Spleen (tissue), 11 donors: ENCODE measurements around the gene ZNF771. TPM values are rescaled to one million over a fixed set of nuclear protein-coding genes. Genes with fewer than 3 reads are reported as not detected.
A peak's percentile ranks its signal among the peaks of the same experiment; 100 is the strongest.

Experiments used
- DNase-seq: peaks from one replicate; pipeline ENCODE4 v3.0.0-alpha.2; 2020
- H3K27ac ChIP-seq, 8 donors: fragments of 200-600 bp; sonication (generic) in 7 of 8; 1 replicate in 4 of 8; 2 replicates in 4 of 8; pipeline versions ENCODE4 v1.5.0 to v1.8.0; 2016 to 2021; ENCODE audit warnings: inconsistent platforms in 4 of 8, mild to moderate bottlenecking in 4 of 8, moderate library complexity in 1 of 8
- H3K27me3 ChIP-seq, 7 donors: fragments of 200-600 bp; sonication (generic) in 6 of 7; replicated peaks in 1 of 7; 1 replicate in 4 of 7; 2 replicates in 3 of 7; pipeline versions ENCODE4 v1.5.0 to v1.8.0; 2016 to 2021; ENCODE audit warnings: inconsistent platforms in 3 of 7, mild to moderate bottlenecking in 1 of 7
- H3K36me3 ChIP-seq, 6 donors: fragments of 200-600 bp; sonication (generic) in 5 of 6; 1 replicate in 4 of 6; 2 replicates in 2 of 6; pipeline versions ENCODE4 v1.5.0 to v1.8.0; 2016 to 2021; ENCODE audit warnings: inconsistent platforms in 2 of 6
- H3K4me1 ChIP-seq, 6 donors: fragments of 200-600 bp; sonication (generic) in 5 of 6; 1 replicate in 3 of 6; 2 replicates in 3 of 6; pipeline versions ENCODE4 v1.5.0 to v1.8.0; 2016 to 2021; ENCODE audit warnings: inconsistent platforms in 3 of 6
- H3K4me3 ChIP-seq, 8 donors: fragments of 200-600 bp; sonication (generic) in 7 of 8; 1 replicate in 4 of 8; 2 replicates in 4 of 8; pipeline versions ENCODE4 v1.5.0 to v1.8.0; 2016 to 2021; ENCODE audit warnings: inconsistent platforms in 4 of 8, mild to moderate bottlenecking in 4 of 8, moderate library complexity in 2 of 8
- H3K9me3 ChIP-seq, 8 donors: fragments of 200-600 bp; sonication (generic) in 7 of 8; 1 replicate in 4 of 8; 2 replicates in 4 of 8; pipeline versions ENCODE4 v1.5.0 to v1.8.0; 2016 to 2021; ENCODE audit warnings: inconsistent platforms in 4 of 8
- CTCF ChIP-seq, 11 experiments: fragments of 200-600 bp in 7 of 11; fragments of 450-650 bp in 4 of 11; sonication (generic) in 4 of 11; IDR thresholded peaks in 8 of 11; conservative IDR thresholded peaks in 3 of 11; 1 replicate in 7 of 11; 2 replicates in 4 of 11; pipeline versions ENCODE4 v1.4.0 to v1.8.0; 2016 to 2021; ENCODE audit warnings: antibody characterized with exemption in 11 of 11, inconsistent platforms in 4 of 11, mild to moderate bottlenecking in 1 of 11
- POLR2A ChIP-seq, 3 donors: fragments of 450-650 bp; IDR thresholded peaks; one replicate each; pipeline ENCODE4 v1.5.1; 2017; ENCODE audit warnings: antibody characterized with exemption in 3 of 3, mild to moderate bottlenecking in 1 of 3
- POLR2AphosphoS5 ChIP-seq, 3 donors: sonication (generic); formaldehyde crosslinking; IDR thresholded peaks; one replicate each; pipeline ENCODE4 v1.5.1; 2017; ENCODE audit warnings: antibody characterized with exemption in 3 of 3
- WGBS, 5 donors: extraction: QIAGEN DNeasy Blood & Tissue Kit in 3 of 5; methylation state at CpG; one replicate each; pipeline versions ENCODE4 v1.1.5 to v1.1.7; 2013 to 2018; 5-methylcytosine and 5-hydroxymethylcytosine counted together
- intact Hi-C: fragments of 100-400 bp; cut with DNase I; formaldehyde crosslinking; loops from one replicate; pipeline ENCODE4 v1.15.0; 2023; ENCODE audit warnings: low total_unique reads
- polyA plus RNA-seq, 3 donors: library from polyadenylated mRNA; stranded (reverse); fragments of 200-250 nt; gene quantifications; one replicate each; pipeline ENCODE4 v1.2.1, GENCODE V29; 2013
- total RNA-seq, 7 donors: library from RNA; depleted of rRNA in 3 of 7; stranded (reverse); fragments of >200 nt in 3 of 7; fragmentation: NEBNext Ultra II Directional in 4 of 7; extraction: Animal tissue kit (Norgen Biotek cat#: 25700) in 4 of 7; gene quantifications; one replicate each; pipeline versions ENCODE4 v1.1.0 to v1.2.1, GENCODE V29; 2016 to 2021
- donor health status: healthy with polysubstance abuse.
- donor health status: DM: no; HTN: no; CAD: no; lungs with moderate emphysema.
- donor health status: DM: no; HTN: no; CAD: no.
- donor health status: Bipolar disorder and iron deficiency.
- donor health status: healthy.
- donor health status: DM: no; HTN: no; CAD: no.
- donor health status: DM: yes; HTN: yes; CAD: no.

The ZNF771 gene
- total and polyA plus RNA-seq, 10 donors = 2.2 to 10.2 (median 3.1) TPM

GRCh38 chr16:30399435-30400186, 7.8 kb upstream of the ZNF771 start:
- Histone ChIP-seq H3K9me3 (no peaks in the 10 kb centered on the region), H3K27me3 (no peaks in the 10 kb centered on the region), H3K36me3 (peaks cover 0 to 20% (median 13%) of the 10 kb centered on the region in 6 donors), H3K27ac (peak overlapping the region; percentile 48 to 85 (median 81)), H3K4me1 (peaks cover 10 to 77% (median 50%) of the 10 kb centered on the region in 6 donors), H3K4me3 (peak overlapping the region; percentile 54 to 73 (median 60))
- 17 to 27% (median 18%) methylated on average over 7 to 12 of the region's 12 CpGs for WGBS, 5 donors
- DNase-seq = no peak
- no peak for TF ChIP-seq CTCF (IDR thresholded peaks at IDR 0.05 in 8 of 11, conservative IDR thresholded peaks at IDR 0.05 in 3 of 11)
- TF ChIP-seq POLR2A (IDR thresholded peaks at IDR 0.05) = no peak
- TF ChIP-seq POLR2AphosphoS5 (IDR thresholded peaks at IDR 0.05) = no peak
- intact Hi-C loops = loop anchor here (5.0 kb wide), 1 partner anchor 47 kb away; no protein-coding TSS in a partner anchor

GRCh38 chr16:30401768-30402425, 5.5 kb upstream of the ZNF771 start:
- TF ChIP-seq POLR2A (IDR thresholded peaks at IDR 0.05) (no peak), POLR2AphosphoS5 (IDR thresholded peaks at IDR 0.05) (no peak), CTCF (IDR thresholded peaks at IDR 0.05 in 8 of 11, conservative IDR thresholded peaks at IDR 0.05 in 3 of 11) (no peak)
- no peak for DNase-seq
- 81 to 90% (median 86%) methylated on average over 8 of the region's 8 CpGs for WGBS, 5 donors
- Histone ChIP-seq H3K4me1 (peaks cover 3 to 65% (median 37%) of the 10 kb centered on the region in 6 donors), H3K27me3 (no peaks in the 10 kb centered on the region), H3K4me3 (no peak overlapping the region), H3K36me3 (peaks cover 0 to 20% (median 13%) of the 10 kb centered on the region in 6 donors), H3K27ac (no peak overlapping the region), H3K9me3 (no peaks in the 10 kb centered on the region)
- intact Hi-C loops = loop anchor here (5.0 kb wide), 1 partner anchor 50 kb away; no protein-coding TSS in a partner anchor

- H3K36me3 ChIP-seq = peaks cover 0 to 9% (median under 1%) of the 10 kb centered on the region in 6 donors
- H3K27ac ChIP-seq = peak overlapping the region in 7 of 8 donors; percentile 73 to 90 (median 85)
- H3K4me1 ChIP-seq = peaks cover 16 to 51% (median 32%) of the 10 kb centered on the region in 6 donors
- H3K27me3 ChIP-seq = no peaks in the 10 kb centered on the region
- intact Hi-C loops = no loop called here
- no peak for DNase-seq
- H3K9me3 ChIP-seq = no peaks in the 10 kb centered on the region
- H3K4me3 ChIP-seq = peak overlapping the region; percentile 55 to 93 (median 79)
- WGBS, 5 donors = 20 to 22% (median 20%) methylated on average over 14 of the region's 14 CpGs
- TF ChIP-seq POLR2A (IDR thresholded peaks at IDR 0.05) (no peak), CTCF (IDR thresholded peaks at IDR 0.05 in 8 of 11, conservative IDR thresholded peaks at IDR 0.05 in 3 of 11) (no peak), POLR2AphosphoS5 (IDR thresholded peaks at IDR 0.05) (no peak)
Measured at GRCh38 chr16:30406795-30407101, 658 bp upstream of the ZNF771 start.
